ENCODE data around the gene LYRM1. TPM values are rescaled to one million over a fixed set of nuclear protein-coding genes. Genes with fewer than 3 reads are reported as not detected.

The LYRM1 gene
- total RNA-seq, 1 experiment from 2014 or later: 14.3 TPM

- Histone ChIP-seq H3K36me3 (ENCODE audit: insufficient read depth, low read length, poor library complexity, severe bottlenecking) (no peaks in the 10 kb centered on the region), H3K9me3 (ENCODE audit: low read depth, low read length, poor library complexity, severe bottlenecking) (no peaks in the 10 kb centered on the region), H3K27me3 (replicated peaks; ENCODE audit: insufficient read depth, low read depth, low read length, poor library complexity) (no peaks in the 10 kb centered on the region), H3K27ac (ENCODE audit: low read depth, low read length, poor library complexity, severe bottlenecking) (no peak overlapping the region), H3K4me1 (ENCODE audit: insufficient read depth, low read length, poor library complexity, severe bottlenecking) (no peaks in the 10 kb centered on the region), H3K4me3 (ENCODE audit: low read depth, low read length, poor library complexity, severe bottlenecking) (no peak overlapping the region)
- intact Hi-C loops (cut with micrococcal nuclease; ENCODE audit: unreplicated experiment): no loop called here
- no peak for TF ChIP-seq EZH2 (IDR thresholded peaks at IDR 0.05; ENCODE audit: borderline replicate concordance, low read depth, low read length, poor library complexity, severe bottlenecking)
- POLR2A ChIA-PET (ENCODE audit: low non-redundant PET): no interaction called here
- no TSS peak for BruUV-seq (replicated peaks)
- DNase-seq (ENCODE audit: low spot score): no peak
- CTCF ChIA-PET: no interaction called here
Measured at GRCh38 chr16:20956319-20956718, 55.7 kb downstream of the LYRM1 start.

- Histone ChIP-seq H3K27ac (ENCODE audit: low read depth, low read length, poor library complexity, severe bottlenecking) (no peak overlapping the region), H3K36me3 (ENCODE audit: insufficient read depth, low read length, poor library complexity, severe bottlenecking) (no peaks in the 10 kb centered on the region), H3K4me3 (ENCODE audit: low read depth, low read length, poor library complexity, severe bottlenecking) (no peak overlapping the region), H3K4me1 (ENCODE audit: insufficient read depth, low read length, poor library complexity, severe bottlenecking) (no peaks in the 10 kb centered on the region), H3K27me3 (replicated peaks; ENCODE audit: insufficient read depth, low read depth, low read length, poor library complexity) (no peaks in the 10 kb centered on the region), H3K9me3 (ENCODE audit: low read depth, low read length, poor library complexity, severe bottlenecking) (no peaks in the 10 kb centered on the region)
- ChIA-PET CTCF (no interaction called here), POLR2A (ENCODE audit: low non-redundant PET) (no interaction called here)
- intact Hi-C loops (cut with micrococcal nuclease; ENCODE audit: unreplicated experiment): no loop called here
- BruUV-seq (replicated peaks): no TSS peak
- DNase-seq (ENCODE audit: low spot score): no peak
- TF ChIP-seq EZH2 (IDR thresholded peaks at IDR 0.05; ENCODE audit: borderline replicate concordance, low read depth, low read length, poor library complexity, severe bottlenecking) (no peak), CTCF (conservative IDR thresholded peaks at IDR 0.05; ENCODE audit: low read depth, low read length) (no peak)
Measured at GRCh38 chr16:20957153-20957552, 56.6 kb downstream of the LYRM1 start.

- no peaks in the 10 kb centered on the region for H3K4me1 ChIP-seq (ENCODE audit: insufficient read depth, low read length, poor library complexity, severe bottlenecking)
- BruUV-seq (replicated peaks): no TSS peak
- H3K4me3 ChIP-seq (ENCODE audit: low read depth, low read length, poor library complexity, severe bottlenecking): no peak overlapping the region
- no peak for DNase-seq (ENCODE audit: low spot score)
- no peak overlapping the region for H3K27ac ChIP-seq (ENCODE audit: low read depth, low read length, poor library complexity, severe bottlenecking)
- intact Hi-C loops (cut with micrococcal nuclease; ENCODE audit: unreplicated experiment): no loop called here
- H3K27me3 ChIP-seq (replicated peaks; ENCODE audit: insufficient read depth, low read depth, low read length, poor library complexity): no peaks in the 10 kb centered on the region
- H3K9me3 ChIP-seq (ENCODE audit: low read depth, low read length, poor library complexity, severe bottlenecking): no peaks in the 10 kb centered on the region
- TF ChIP-seq EZH2 (IDR thresholded peaks at IDR 0.05; ENCODE audit: borderline replicate concordance, low read depth, low read length, poor library complexity, severe bottlenecking): no peak
- no peak for TF ChIP-seq CTCF (conservative IDR thresholded peaks at IDR 0.05; ENCODE audit: low read depth, low read length)
- ChIA-PET POLR2A (ENCODE audit: low non-redundant PET) (no interaction called here), CTCF (no interaction called here)
- H3K36me3 ChIP-seq (ENCODE audit: insufficient read depth, low read length, poor library complexity, severe bottlenecking): no peaks in the 10 kb centered on the region
Measured at GRCh38 chr16:20960899-20961298, 60.3 kb downstream of the LYRM1 start.

- H3K4me3 ChIP-seq (ENCODE audit: low read depth, low read length, poor library complexity, severe bottlenecking): no peak overlapping the region
- TF ChIP-seq CTCF (conservative IDR thresholded peaks at IDR 0.05; ENCODE audit: low read depth, low read length) (no peak), EZH2 (IDR thresholded peaks at IDR 0.05; ENCODE audit: borderline replicate concordance, low read depth, low read length, poor library complexity, severe bottlenecking) (no peak)
- no peaks in the 10 kb centered on the region for H3K9me3 ChIP-seq (ENCODE audit: low read depth, low read length, poor library complexity, severe bottlenecking)
- H3K27me3 ChIP-seq (replicated peaks; ENCODE audit: insufficient read depth, low read depth, low read length, poor library complexity): no peaks in the 10 kb centered on the region
- ChIA-PET CTCF (no interaction called here), POLR2A (ENCODE audit: low non-redundant PET) (no interaction called here)
- BruUV-seq (replicated peaks): no TSS peak
- no peaks in the 10 kb centered on the region for H3K4me1 ChIP-seq (ENCODE audit: insufficient read depth, low read length, poor library complexity, severe bottlenecking)
- H3K36me3 ChIP-seq (ENCODE audit: insufficient read depth, low read length, poor library complexity, severe bottlenecking): no peaks in the 10 kb centered on the region
- H3K27ac ChIP-seq (ENCODE audit: low read depth, low read length, poor library complexity, severe bottlenecking): no peak overlapping the region
- intact Hi-C loops (cut with micrococcal nuclease; ENCODE audit: unreplicated experiment): no loop called here
- no peak for DNase-seq (ENCODE audit: low spot score)
Measured at GRCh38 chr16:20968765-20969164, 68.2 kb downstream of the LYRM1 start.
